GM12864 (cell line): ENCODE measurements around the gene SLC16A3.
"Not testable (repeated sequence)": the region's sequence is repeated elsewhere in the genome, so short reads cannot be mapped to it uniquely, and the experiment has no call there.

ENCODE experiments used
- DNase-seq: peaks from one replicate; pipeline ENCODE4 v3.0.0-alpha.2; 2011; ENCODE audit warnings: low read depth
- H3K4me3 ChIP-seq: 2 replicates; pipeline ENCODE4 v1.5.1; 2011; ENCODE audit warnings: mild to moderate bottlenecking, low read depth, low read length, control low read depth
- TF ChIP-seq, protein P1 (sequence below): IDR thresholded peaks from 2 replicates; pipeline ENCODE4 v1.5.1; 2011; ENCODE audit warnings: low read depth, mild to moderate bottlenecking, moderate library complexity, low read length, control low read depth, inconsistent platforms; ENCODE audit errors: missing control alignments

The SLC16A3 gene

GRCh38 chr17:82204831-82205719 is 23.8 kb upstream of the SLC16A3 start:
- no peak overlapping the region for H3K4me3 ChIP-seq
- no peak for DNase-seq
- TF ChIP-seq, protein P1, sequence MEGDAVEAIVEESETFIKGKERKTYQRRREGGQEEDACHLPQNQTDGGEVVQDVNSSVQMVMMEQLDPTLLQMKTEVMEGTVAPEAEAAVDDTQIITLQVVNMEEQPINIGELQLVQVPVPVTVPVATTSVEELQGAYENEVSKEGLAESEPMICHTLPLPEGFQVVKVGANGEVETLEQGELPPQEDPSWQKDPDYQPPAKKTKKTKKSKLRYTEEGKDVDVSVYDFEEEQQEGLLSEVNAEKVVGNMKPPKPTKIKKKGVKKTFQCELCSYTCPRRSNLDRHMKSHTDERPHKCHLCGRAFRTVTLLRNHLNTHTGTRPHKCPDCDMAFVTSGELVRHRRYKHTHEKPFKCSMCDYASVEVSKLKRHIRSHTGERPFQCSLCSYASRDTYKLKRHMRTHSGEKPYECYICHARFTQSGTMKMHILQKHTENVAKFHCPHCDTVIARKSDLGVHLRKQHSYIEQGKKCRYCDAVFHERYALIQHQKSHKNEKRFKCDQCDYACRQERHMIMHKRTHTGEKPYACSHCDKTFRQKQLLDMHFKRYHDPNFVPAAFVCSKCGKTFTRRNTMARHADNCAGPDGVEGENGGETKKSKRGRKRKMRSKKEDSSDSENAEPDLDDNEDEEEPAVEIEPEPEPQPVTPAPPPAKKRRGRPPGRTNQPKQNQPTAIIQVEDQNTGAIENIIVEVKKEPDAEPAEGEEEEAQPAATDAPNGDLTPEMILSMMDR: no peak

GRCh38 chr17:82205720-82206508 is 22.9 kb upstream of the SLC16A3 start:
- TF ChIP-seq, protein P1: peak; percentile 96
- no peak overlapping the region; the same call in 1 of the 2 replicates for H3K4me3 ChIP-seq
- peak; percentile 74 for DNase-seq

DNA sequence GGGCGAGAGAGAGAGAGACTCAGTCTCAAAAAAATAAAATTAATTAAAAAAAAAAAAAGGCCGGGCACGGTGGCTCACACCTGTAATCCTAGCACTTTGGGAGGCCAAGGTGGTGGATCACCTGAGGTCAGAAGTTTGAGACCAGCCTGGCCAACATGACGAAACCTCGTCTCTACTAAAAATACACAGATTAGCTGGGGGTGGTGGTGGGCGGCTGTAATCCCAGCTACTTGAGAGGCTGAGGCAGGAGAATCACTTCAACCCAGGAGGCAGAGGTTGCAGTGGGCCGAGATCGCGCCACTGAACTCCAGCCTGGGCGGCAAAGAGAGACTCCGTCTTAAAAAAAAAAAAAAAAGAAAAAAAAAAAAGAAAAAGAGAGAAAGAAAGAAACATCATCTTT is 18.2 kb upstream of the SLC16A3 start:
- not testable (repeated sequence) for DNase-seq, H3K4me3 ChIP-seq

GRCh38 chr17:82212331-82213250 is 16.3 kb upstream of the SLC16A3 start, which contains the start of gene CCDC57:
TSS of gene CCDC57 (minus strand) at chr17:82212842. CDS start at chr17:82201944, 10,898 bp downstream.
- no peak for DNase-seq
- peak within 1 kb of the TSS; percentile 74 for H3K4me3 ChIP-seq
- TF ChIP-seq, protein P1: no peak

GRCh38 chr17:82213251-82214011 is 15.4 kb upstream of the SLC16A3 start:
- TF ChIP-seq, protein P1: no peak
- DNase-seq: no peak
- H3K4me3 ChIP-seq: peak overlapping the region; percentile 74

- no peak for DNase-seq
- TF ChIP-seq, protein P1: no peak
- no peak overlapping the region for H3K4me3 ChIP-seq
These were observed 14.7 kb upstream of the SLC16A3 start for GRCh38 chr17:82214012-82214628.
